ENCODE measurements around the gene DSCAML1. TPM values are rescaled to one million over a fixed set of nuclear protein-coding genes. Genes with fewer than 3 reads are reported as not detected.

The DSCAML1 gene
- total RNA-seq, 1 donor from 2014 or later, result 4.0 TPM

DNA sequence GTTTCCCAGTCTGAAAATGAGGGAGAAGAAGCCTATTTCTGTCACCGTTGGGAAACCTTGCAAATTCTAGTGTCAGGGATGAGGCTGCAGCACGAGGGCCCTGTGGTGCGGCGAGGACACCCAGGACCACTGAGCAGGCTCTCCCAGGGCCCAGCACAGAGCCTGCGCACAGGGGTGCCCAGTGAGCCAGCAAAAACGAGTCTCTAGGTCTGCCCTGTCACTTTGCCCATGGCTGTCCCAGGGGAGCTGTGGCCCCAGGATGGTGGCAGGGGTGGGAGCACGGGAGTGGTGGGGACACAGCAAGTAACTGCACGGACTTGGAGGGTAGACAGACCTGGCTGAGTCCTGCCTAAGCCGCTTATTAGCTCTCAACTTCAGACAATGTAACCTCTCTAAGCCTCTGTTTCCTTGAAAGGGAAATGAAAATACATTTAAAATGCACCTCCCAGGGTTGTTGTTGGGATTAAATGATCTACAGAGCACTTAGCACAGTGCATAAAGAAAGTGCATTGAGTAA lies 44.2 kb downstream of the DSCAML1 start:
- DNase-seq (ENCODE audit: low read depth), result no peak
- H3K4me3 ChIP-seq (ENCODE audit: low read depth, low read length), result no peak overlapping the region
- TF ChIP-seq, protein P1, sequence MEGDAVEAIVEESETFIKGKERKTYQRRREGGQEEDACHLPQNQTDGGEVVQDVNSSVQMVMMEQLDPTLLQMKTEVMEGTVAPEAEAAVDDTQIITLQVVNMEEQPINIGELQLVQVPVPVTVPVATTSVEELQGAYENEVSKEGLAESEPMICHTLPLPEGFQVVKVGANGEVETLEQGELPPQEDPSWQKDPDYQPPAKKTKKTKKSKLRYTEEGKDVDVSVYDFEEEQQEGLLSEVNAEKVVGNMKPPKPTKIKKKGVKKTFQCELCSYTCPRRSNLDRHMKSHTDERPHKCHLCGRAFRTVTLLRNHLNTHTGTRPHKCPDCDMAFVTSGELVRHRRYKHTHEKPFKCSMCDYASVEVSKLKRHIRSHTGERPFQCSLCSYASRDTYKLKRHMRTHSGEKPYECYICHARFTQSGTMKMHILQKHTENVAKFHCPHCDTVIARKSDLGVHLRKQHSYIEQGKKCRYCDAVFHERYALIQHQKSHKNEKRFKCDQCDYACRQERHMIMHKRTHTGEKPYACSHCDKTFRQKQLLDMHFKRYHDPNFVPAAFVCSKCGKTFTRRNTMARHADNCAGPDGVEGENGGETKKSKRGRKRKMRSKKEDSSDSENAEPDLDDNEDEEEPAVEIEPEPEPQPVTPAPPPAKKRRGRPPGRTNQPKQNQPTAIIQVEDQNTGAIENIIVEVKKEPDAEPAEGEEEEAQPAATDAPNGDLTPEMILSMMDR (conservative IDR thresholded peaks at IDR 0.05; ENCODE audit: low read depth, low read length), result no peak

GRCh38 chr11:117752071-117752470 lies 44.9 kb downstream of the DSCAML1 start:
- no peak for DNase-seq (ENCODE audit: low read depth)
- TF ChIP-seq, protein P1 (conservative IDR thresholded peaks at IDR 0.05; ENCODE audit: low read depth, low read length), result no peak
- no peak overlapping the region for H3K4me3 ChIP-seq (ENCODE audit: low read depth, low read length)

DNA sequence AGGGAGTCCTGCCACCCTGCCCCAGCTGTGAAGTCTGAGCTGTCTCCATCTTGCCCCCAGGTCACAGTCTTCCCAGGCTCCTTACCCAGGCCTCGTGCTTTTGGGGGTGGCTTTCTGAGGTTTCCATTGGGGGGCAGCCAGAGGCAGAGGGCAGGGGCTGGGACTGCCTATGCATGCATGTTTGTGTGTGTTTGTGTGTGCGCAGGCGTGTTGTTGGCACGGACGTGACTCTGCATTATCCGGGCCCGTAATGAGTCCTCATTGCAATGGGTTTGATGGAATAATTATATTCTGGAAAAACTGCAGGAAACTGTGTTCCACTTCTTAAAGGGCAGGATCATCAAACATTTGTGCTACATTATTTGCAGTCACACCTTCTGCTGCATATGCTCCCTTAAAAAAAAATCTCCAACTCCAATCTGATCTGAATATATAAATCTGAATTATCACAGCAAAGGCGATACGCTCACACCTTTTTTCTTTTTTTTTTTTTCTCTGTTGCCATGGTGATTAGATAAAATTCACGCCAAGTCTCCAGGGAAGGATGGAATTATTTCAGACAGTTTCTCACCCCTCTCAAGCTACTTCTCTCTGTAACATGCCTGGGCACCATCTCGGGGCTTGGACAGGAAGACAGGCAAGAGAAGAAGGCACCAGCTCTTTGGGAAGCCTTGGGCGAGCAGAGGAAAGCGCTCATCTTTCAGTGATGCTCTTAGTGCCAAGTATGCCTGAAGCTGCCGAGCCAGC lies 45.9 kb downstream of the DSCAML1 start:
- TF ChIP-seq, protein P1 (conservative IDR thresholded peaks at IDR 0.05; ENCODE audit: low read depth, low read length), result no peak
- no peak for DNase-seq (ENCODE audit: low read depth)
- no peak overlapping the region for H3K4me3 ChIP-seq (ENCODE audit: low read depth, low read length)

DNA sequence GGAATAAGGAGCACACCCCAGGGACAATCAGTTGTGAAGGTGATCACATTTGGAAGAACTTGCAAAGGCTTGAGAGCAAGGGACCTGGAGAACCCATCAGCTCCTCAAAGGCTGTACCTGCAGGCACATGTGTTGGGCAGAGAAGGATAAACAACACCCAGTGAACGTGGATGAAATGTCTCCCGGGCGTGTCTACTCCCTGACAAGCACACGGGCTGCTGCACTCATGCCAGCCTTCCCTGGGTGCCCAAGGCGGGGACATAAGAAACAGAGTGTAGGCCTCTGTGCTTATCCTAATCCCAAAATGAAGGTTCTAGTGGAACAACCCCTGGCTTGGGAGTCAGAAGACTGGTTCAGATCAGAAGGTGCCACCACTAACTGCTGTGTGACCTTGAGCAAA lies 46.7 kb downstream of the DSCAML1 start:
- DNase-seq (ENCODE audit: low read depth), result no peak
- no peak overlapping the region for H3K4me3 ChIP-seq (ENCODE audit: low read depth, low read length)
- TF ChIP-seq, protein P1 (conservative IDR thresholded peaks at IDR 0.05; ENCODE audit: low read depth, low read length), result no peak

DNA sequence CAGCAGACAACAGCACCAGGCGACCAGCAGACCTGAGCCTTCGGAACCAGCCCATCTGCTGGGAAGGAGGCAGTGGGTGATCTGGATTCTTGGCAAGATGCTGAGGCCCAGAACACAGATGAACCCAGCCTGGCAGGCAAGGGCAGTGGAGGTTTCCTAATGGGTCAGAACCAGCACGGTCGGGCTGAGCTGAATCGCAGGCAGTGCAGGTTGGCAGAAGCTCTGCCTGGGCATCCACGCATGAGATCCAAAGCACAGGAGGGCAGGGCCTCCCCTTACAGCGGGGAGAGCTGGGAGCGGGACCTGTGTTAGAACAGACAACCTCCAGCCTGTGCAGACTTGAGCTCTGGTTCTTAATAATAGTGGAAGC lies 47.5 kb downstream of the DSCAML1 start:
- no peak overlapping the region for H3K4me3 ChIP-seq (ENCODE audit: low read depth, low read length)
- DNase-seq (ENCODE audit: low read depth), result no peak
- TF ChIP-seq, protein P1 (conservative IDR thresholded peaks at IDR 0.05; ENCODE audit: low read depth, low read length), result no peak

DNA sequence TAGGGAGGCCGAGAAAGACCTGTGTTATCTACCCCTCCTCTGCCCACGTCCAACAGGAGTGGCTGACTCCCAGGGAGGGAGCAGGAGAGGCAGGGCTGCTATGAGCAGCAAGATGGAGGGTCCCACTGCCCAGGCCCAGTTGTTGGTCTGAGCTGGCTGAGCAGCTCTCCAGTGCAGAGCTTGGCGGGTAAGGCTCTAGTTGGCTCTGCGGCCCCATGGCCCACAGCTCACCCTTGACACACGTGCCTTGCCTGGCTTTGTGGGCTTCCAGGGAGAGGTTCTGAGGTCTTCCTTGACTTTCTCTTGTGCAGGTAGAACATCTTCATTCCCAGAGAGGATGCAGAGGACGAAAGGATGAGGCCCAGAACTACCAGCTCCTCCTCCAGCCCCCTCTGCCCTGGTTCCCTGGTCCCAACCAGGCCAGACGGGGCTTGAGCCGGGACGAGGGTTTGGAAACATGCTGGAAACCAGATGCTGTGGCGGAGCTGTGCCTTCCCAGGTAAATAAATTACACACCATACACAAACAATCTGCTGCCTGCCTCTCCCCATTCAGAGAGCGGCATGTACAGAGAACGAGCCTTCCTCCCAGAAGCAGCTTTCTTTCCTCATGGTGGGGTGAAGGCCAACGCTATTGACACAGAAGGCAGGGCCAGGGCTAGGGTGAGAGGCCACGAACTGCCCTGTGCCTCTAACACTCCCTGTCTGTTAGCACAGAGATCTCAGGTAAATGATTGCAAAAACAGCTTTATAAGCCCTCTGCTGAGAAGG lies 48.1 kb downstream of the DSCAML1 start:
- TF ChIP-seq, protein P1 (conservative IDR thresholded peaks at IDR 0.05; ENCODE audit: low read depth, low read length), result no peak
- no peak for DNase-seq (ENCODE audit: low read depth)
- H3K4me3 ChIP-seq (ENCODE audit: low read depth, low read length), result no peak overlapping the region
